NCI-H1436 (cell line): ENCODE data around the gene IRX1.

ENCODE experiments used
- DNase-seq: peaks from one replicate; lab custom pipeline; 2025; lab: John Stamatoyannopoulos, UW

IRX1 gene

GRCh38 chr5:3650868-3651267 is 55.2 kb downstream of the IRX1 start:
- DNase-seq, result no peak
